ENCODE data around the gene SSBP3. TPM values are rescaled to one million over a fixed set of nuclear protein-coding genes. Genes with fewer than 3 reads are reported as not detected.

Gene SSBP3
- total and polyA plus RNA-seq, 9 of the 15 experiments (the other 6 are each of a cell fraction or from before 2014, with no cell fraction given) = 8.7 to 108 (median 33.8) TPM

DNA sequence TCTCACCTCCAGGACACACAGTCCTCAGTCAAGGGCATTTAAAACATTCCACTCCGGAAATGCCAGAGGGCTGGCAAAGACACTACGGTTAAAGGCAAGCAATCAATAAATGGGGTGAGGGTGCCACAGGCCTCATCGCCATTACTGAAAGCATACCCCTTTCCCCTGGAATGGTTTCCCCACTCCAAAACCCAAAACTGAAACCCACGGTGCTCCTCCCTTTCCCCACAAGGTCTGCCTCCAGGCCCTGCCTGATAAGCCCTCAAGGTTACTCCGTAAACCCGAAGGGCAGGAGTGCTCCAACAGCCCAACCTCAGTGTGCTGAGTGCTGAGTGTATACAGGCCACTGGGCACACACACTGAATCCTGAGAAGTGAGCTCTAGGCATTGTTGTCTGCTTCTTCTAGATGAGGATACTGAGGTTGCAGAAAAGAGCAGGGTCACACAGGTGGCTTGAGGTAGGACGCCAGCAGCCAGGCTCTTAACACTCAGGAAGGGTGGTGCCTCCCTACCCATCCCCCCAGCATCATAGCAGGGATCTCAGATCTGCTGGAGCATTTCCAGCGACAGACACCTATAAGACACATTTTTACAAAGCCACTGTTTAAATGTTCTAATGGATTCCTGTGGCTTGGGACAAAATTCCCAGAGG, 29.0 kb downstream of the SSBP3 start:
- ChIA-PET POLR2A (interaction anchor here (0.7 to 1.3 kb wide), 6 partner anchors 12 to 121 kb away, joined by 3 to 6 read pairs (median 3); no protein-coding TSS in a partner anchor), CTCF (ENCODE audit: low intra/inter-chr PET ratio) (no interaction called here)
- Histone ChIP-seq H3K9me1 (ENCODE audit: control insufficient read depth, insufficient read depth, low read length) (no peaks in the 10 kb centered on the region), H4K20me1 (replicated peaks; ENCODE audit: control insufficient read depth, insufficient read depth, low read length) (peaks cover 23% of the 10 kb centered on the region), H3K9me3 (replicated peaks; ENCODE audit: control insufficient read depth, insufficient read depth, low read depth, low read length) (no peaks in the 10 kb centered on the region), H3K79me2 (ENCODE audit: control insufficient read depth, insufficient read depth, low read length) (peaks cover 94% of the 10 kb centered on the region), H3K27ac (ENCODE audit: extremely low read depth, low read depth, low read length) (peak overlapping the region; percentile 91), H3K9ac (ENCODE audit: insufficient read depth in 1 of 2, low read depth in 2 of 2, low read length in 2 of 2) (peak overlapping the region; percentile 39 to 72; a peak in 3 of 4 replicates), H3K27me3 (ENCODE audit: control insufficient read depth in 2 of 2, insufficient read depth in 2 of 2, low read length in 2 of 2) (no peaks in the 10 kb centered on the region), H3K4me1 (replicated peaks in 1 of 2; ENCODE audit: control insufficient read depth in 2 of 2, insufficient read depth in 2 of 2, low read length in 2 of 2) (peaks cover 47 to 70% of the 10 kb centered on the region in 2 experiments), H3K36me3 (ENCODE audit: control insufficient read depth, insufficient read depth, low read length) (peaks cover 56% of the 10 kb centered on the region; the same call in 2 of the 3 replicates), H3K4me3 (peak overlapping the region; percentile 2; the same call in 1 of the 2 replicates), H3K4me2 (ENCODE audit: insufficient read depth, low read length) (peak overlapping the region; percentile 81), H2AFZ (ENCODE audit: low read depth, low read length) (peak overlapping the region; percentile 57)
- DNase-seq (ENCODE audit: extremely low read depth in 1 of 4, low spot score in 3 of 4) (peak; percentile 78 to 90 (median 80)), ATAC-seq (peak; percentile 90), FAIRE-seq (peak; percentile 96)
- in situ Hi-C loops (cut with MboI) (no loop called here), intact Hi-C loops (cut with micrococcal nuclease) (no loop called here)
- BruUV-seq (replicated peaks) = no TSS peak
- 2% methylated on average over 8 of the region's 8 CpGs for WGBS (ENCODE audit: insufficient coverage, low coverage, missing lambda C conversion rate)
- TF ChIP-seq KLF13 (tag; IDR thresholded peaks at IDR 0.05; ENCODE audit: borderline replicate concordance, low read depth) (peak; percentile 18; the same call in 1 of the 2 replicates), RCOR1 (IDR thresholded peaks at IDR 0.05; ENCODE audit: borderline replicate concordance in 1 of 2, low read depth in 2 of 2, low read length in 2 of 2) (peak in 1 of 2 experiments; percentile 61; a peak in 3 of 4 replicates), EWSR1 (IDR thresholded peaks at IDR 0.05; ENCODE audit: borderline replicate concordance, low read depth, partially characterized antibody) (no peak), NR2C1 (IDR thresholded peaks at IDR 0.05) (no peak), NR2C1 (tag; IDR thresholded peaks at IDR 0.05) (0 out of 2 replicates have a peak, but pooled peaks have one; percentile 10), JUND (IDR thresholded peaks at IDR 0.05; ENCODE audit: borderline replicate concordance, low read depth, low read length) (0 out of 2 replicates have a peak, but pooled peaks have one; percentile 28), JUND (tag; IDR thresholded peaks at IDR 0.05; ENCODE audit: borderline replicate concordance, low read depth, low read length) (peak; percentile 78; the same call in 2 of the 3 replicates), NCOA1 (IDR thresholded peaks at IDR 0.05; ENCODE audit: low read depth) (peak; percentile 35; the same call in 1 of the 2 replicates), RAD21 (CRISPR knock-in tag; conservative IDR thresholded peaks at IDR 0.05 in 1 of 2, IDR thresholded peaks at IDR 0.05 in 1 of 2) (0 out of 4 replicates have a peak, but pooled peaks of 1 of the 2 experiments have one; percentile 23), HDAC2 (IDR thresholded peaks at IDR 0.05) (peak; percentile 78), CBFA2T2 (conservative IDR thresholded peaks at IDR 0.05) (peak; percentile 44; the same call in 1 of the 2 replicates), KLF6 (CRISPR knock-in tag; IDR thresholded peaks at IDR 0.05; ENCODE audit: borderline replicate concordance) (no peak)
- TF ChIP-seq, protein P1, sequence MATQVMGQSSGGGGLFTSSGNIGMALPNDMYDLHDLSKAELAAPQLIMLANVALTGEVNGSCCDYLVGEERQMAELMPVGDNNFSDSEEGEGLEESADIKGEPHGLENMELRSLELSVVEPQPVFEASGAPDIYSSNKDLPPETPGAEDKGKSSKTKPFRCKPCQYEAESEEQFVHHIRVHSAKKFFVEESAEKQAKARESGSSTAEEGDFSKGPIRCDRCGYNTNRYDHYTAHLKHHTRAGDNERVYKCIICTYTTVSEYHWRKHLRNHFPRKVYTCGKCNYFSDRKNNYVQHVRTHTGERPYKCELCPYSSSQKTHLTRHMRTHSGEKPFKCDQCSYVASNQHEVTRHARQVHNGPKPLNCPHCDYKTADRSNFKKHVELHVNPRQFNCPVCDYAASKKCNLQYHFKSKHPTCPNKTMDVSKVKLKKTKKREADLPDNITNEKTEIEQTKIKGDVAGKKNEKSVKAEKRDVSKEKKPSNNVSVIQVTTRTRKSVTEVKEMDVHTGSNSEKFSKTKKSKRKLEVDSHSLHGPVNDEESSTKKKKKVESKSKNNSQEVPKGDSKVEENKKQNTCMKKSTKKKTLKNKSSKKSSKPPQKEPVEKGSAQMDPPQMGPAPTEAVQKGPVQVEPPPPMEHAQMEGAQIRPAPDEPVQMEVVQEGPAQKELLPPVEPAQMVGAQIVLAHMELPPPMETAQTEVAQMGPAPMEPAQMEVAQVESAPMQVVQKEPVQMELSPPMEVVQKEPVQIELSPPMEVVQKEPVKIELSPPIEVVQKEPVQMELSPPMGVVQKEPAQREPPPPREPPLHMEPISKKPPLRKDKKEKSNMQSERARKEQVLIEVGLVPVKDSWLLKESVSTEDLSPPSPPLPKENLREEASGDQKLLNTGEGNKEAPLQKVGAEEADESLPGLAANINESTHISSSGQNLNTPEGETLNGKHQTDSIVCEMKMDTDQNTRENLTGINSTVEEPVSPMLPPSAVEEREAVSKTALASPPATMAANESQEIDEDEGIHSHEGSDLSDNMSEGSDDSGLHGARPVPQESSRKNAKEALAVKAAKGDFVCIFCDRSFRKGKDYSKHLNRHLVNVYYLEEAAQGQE (IDR thresholded peaks at IDR 0.05; ENCODE audit: borderline replicate concordance) = no peak
- TF ChIP-seq, protein P1 (CRISPR knock-in tag; IDR thresholded peaks at IDR 0.05; ENCODE audit: low read depth) = no peak
